OCI-LY3 (cell line): ENCODE results near the gene RMND5A.

Experiments
- CTCF ChIP-seq: fragments of 200-600, 300-600 bp; sonication (generic); IDR thresholded peaks from 2 replicates; pipeline ENCODE4 v1.5.1; 2014; ENCODE audit warnings: antibody characterized with exemption, low read length, low read depth
- EZH2phosphoT487 ChIP-seq: fragments of 200-600 bp; shearing (Covaris generic); IDR thresholded peaks from 2 replicates; pipeline ENCODE4 v1.6.1; 2018; ENCODE audit warnings: antibody characterized with exemption, mixed run types, low read depth

- TF ChIP-seq CTCF (no peak), EZH2phosphoT487 (no peak)
Observed at GRCh38 chr2:86783615-86784339, 63.7 kb downstream of the RMND5A start.
